HCT116 (cell line): ENCODE results near the gene INMT. TPM values are rescaled to one million over a fixed set of nuclear protein-coding genes. Genes with fewer than 3 reads are reported as not detected.

Experiments
- ATAC-seq: fragments of 200-7000 bp; cut with Tn5 transposase; 2 replicates; pipeline ENCODE4 v1.9.1; 2020; ENCODE audit warnings: mild to moderate bottlenecking, moderate library complexity
- BruUV-seq: library from RNA; stranded (reverse); fragments of 400-500 nt; replicated peaks from 2 replicates; lab custom pipeline; 2021; lab: Mats Ljungman, UMichigan
- CTCF ChIA-PET: fragments of 300-600 bp; sonication (Branson Sonifier 250); formaldehyde crosslinking; loops from one replicate; lab custom pipeline; 2021; ENCODE audit warnings: antibody characterized with exemption; lab: Charles Lee
- POLR2A ChIA-PET: fragments of 300-600, 350-600 bp; sonication (Branson Sonifier 250); formaldehyde crosslinking; loops from one replicate; lab custom pipeline; 2021; ENCODE audit warnings: antibody characterized with exemption; lab: Charles Lee
- RAD21 ChIA-PET, 2 experiments: fragments of 300-600 bp; sonication (Branson Sonifier 250); formaldehyde crosslinking; loops; one replicate each; lab custom pipeline; 2023; ENCODE audit warnings: low total read pairs in 2 of 2; ENCODE audit not compliant: uncharacterized antibody in 2 of 2, unreplicated experiment in 2 of 2, low non-redundant PET in 1 of 2; lab: Charles Lee
- DNase-seq: peaks from one replicate; pipeline ENCODE4 v3.0.0-alpha.2; 2010; ENCODE audit warnings: low read depth, low spot score
- H2AFZ ChIP-seq: fragments of 200-600 bp; shearing (Covaris generic), sonication (generic); 2 replicates; pipeline ENCODE4 v1.6.1; 2017; ENCODE audit warnings: low read depth, mixed run types, mixed read lengths, antibody characterized with exemption, low read length; ENCODE audit not compliant: poor library complexity, severe bottlenecking
- H3K27ac ChIP-seq: 2 replicates; pipeline ENCODE4 v1.5.1; 2012; ENCODE audit warnings: low read depth, low read length
- H3K27me3 ChIP-seq: fragments of 200-600 bp; sonication (generic); 2 replicates; pipeline ENCODE4 v1.6.1; 2016; ENCODE audit warnings: mixed run types, low read length, mixed read lengths; ENCODE audit not compliant: insufficient read depth
- H3K36me3 ChIP-seq, 2 experiments: fragments of 200-500 bp in 1 of 2; fragments of 200-600 bp in 1 of 2; sonication (Bioruptor generic) in 1 of 2; sonication (generic) in 1 of 2; 2 replicates each; pipeline versions ENCODE4 v1.5.1 to v1.6.1; 2014 to 2016; ENCODE audit warnings: low read length in 2 of 2, inconsistent platforms in 1 of 2, mixed read lengths in 1 of 2, mixed run types in 1 of 2; ENCODE audit not compliant: insufficient read depth in 2 of 2, control insufficient read depth in 1 of 2
- H3K4me1 ChIP-seq, 2 experiments: fragments of 200-600 bp in 1 of 2; sonication (generic) in 1 of 2; 2 replicates each; pipeline versions ENCODE4 v1.5.1 to v1.6.1; 2012 to 2017; ENCODE audit warnings: low read length in 2 of 2, inconsistent platforms in 1 of 2, mild to moderate bottlenecking in 1 of 2, mixed read lengths in 1 of 2, mixed run types in 1 of 2, moderate library complexity in 1 of 2; ENCODE audit not compliant: insufficient read depth in 2 of 2, control insufficient read depth in 1 of 2
- H3K4me2 ChIP-seq: fragments of 200-600 bp; sonication (generic); 2 replicates; pipeline ENCODE4 v1.6.1; 2017; ENCODE audit warnings: mixed run types, low read length, mixed read lengths
- H3K4me3 ChIP-seq, 2 experiments: fragments of 200-600 bp in 1 of 2; sonication (generic) in 1 of 2; replicated peaks in 1 of 2; 2 replicates each; pipeline ENCODE4 v1.5.1; 2011 to 2016; ENCODE audit warnings: low read length in 2 of 2, control low read depth in 1 of 2, low read depth in 1 of 2, mild to moderate bottlenecking in 1 of 2, mixed read lengths in 1 of 2, mixed run types in 1 of 2
- H3K79me2 ChIP-seq: fragments of 200-600 bp; sonication (generic); 2 replicates; pipeline ENCODE4 v1.6.1; 2017; ENCODE audit warnings: mild to moderate bottlenecking, mixed run types, low read length, moderate library complexity, mixed read lengths; ENCODE audit not compliant: insufficient read depth
- H3K9ac ChIP-seq: fragments of 200-600 bp; sonication (generic); 2 replicates; pipeline ENCODE4 v1.6.1; 2016; ENCODE audit warnings: low read length, mixed read lengths
- H3K9me2 ChIP-seq: fragments of 200-600 bp; sonication (generic), shearing (Covaris generic); 2 replicates; pipeline ENCODE4 v1.6.1; 2017; ENCODE audit warnings: mixed run types, mild to moderate bottlenecking, moderate library complexity; ENCODE audit not compliant: insufficient read depth
- H3K9me3 ChIP-seq, 2 experiments: fragments of 200-500 bp in 1 of 2; fragments of 200-600 bp in 1 of 2; sonication (Bioruptor generic) in 1 of 2; sonication (generic) in 1 of 2; 2 replicates each; pipeline ENCODE4 v1.6.1; 2014 to 2017; ENCODE audit warnings: low read length in 2 of 2, mixed read lengths in 2 of 2, inconsistent platforms in 1 of 2, low read depth in 1 of 2, mild to moderate bottlenecking in 1 of 2, mixed run types in 1 of 2, moderate library complexity in 1 of 2; ENCODE audit not compliant: control insufficient read depth in 1 of 2, insufficient read depth in 1 of 2
- H4K20me1 ChIP-seq: fragments of 200-600 bp; sonication (generic), shearing (Covaris generic); 2 replicates; pipeline ENCODE4 v1.6.1; 2017; ENCODE audit warnings: mixed run types, mild to moderate bottlenecking, moderate library complexity; ENCODE audit not compliant: insufficient read depth
- CBX3 ChIP-seq: IDR thresholded peaks from 2 replicates; pipeline ENCODE4 v1.6.1; 2012; ENCODE audit warnings: low read depth
- EGR1 ChIP-seq: IDR thresholded peaks from 2 replicates; pipeline ENCODE4 v1.6.1; 2012; ENCODE audit warnings: low read depth
- ELF1 ChIP-seq: IDR thresholded peaks from 2 replicates; pipeline ENCODE4 v1.6.1; 2012; ENCODE audit warnings: low read depth, borderline replicate concordance
- EZH2 ChIP-seq: fragments of 200-600 bp; sonication (generic); IDR thresholded peaks from 2 replicates; pipeline ENCODE4 v1.6.1; 2017; ENCODE audit warnings: antibody characterized with exemption, mixed run types
- EZH2phosphoT487 ChIP-seq: fragments of 200-600 bp; IDR thresholded peaks from 2 replicates; pipeline ENCODE4 v1.6.1; 2018; ENCODE audit warnings: antibody characterized with exemption, borderline replicate concordance
- FOSL1 ChIP-seq: IDR thresholded peaks from 2 replicates; pipeline ENCODE4 v1.6.1; 2012; ENCODE audit warnings: low read depth
- POLR2A ChIP-seq: IDR thresholded peaks from 2 replicates; pipeline ENCODE4 v1.7.0; 2011; ENCODE audit warnings: borderline replicate concordance; ENCODE audit not compliant: insufficient read depth, insufficient read length; ENCODE audit errors: extremely low read depth
- POLR2AphosphoS5 ChIP-seq: IDR thresholded peaks from 2 replicates; pipeline ENCODE4 v1.6.1; 2011; ENCODE audit warnings: mild to moderate bottlenecking, low read depth, low read length, moderate library complexity
- RAD21 ChIP-seq: IDR thresholded peaks from 2 replicates; pipeline ENCODE4 v1.6.1; 2012; ENCODE audit warnings: low read depth, mild to moderate bottlenecking
- ZFX ChIP-seq: fragments of 450-650 bp; IDR thresholded peaks from 2 replicates; pipeline ENCODE4 v1.6.1; 2017
- intact Hi-C: fragments of 100-400 bp; cut with micrococcal nuclease; formaldehyde crosslinking; loops from 2 replicates; pipeline ENCODE4 v1.10.0; 2022
- total RNA-seq: library from RNA; stranded (reverse); gene quantifications from one replicate; pipeline ENCODE4 v1.2.1, GENCODE V29; 2021; ENCODE audit not compliant: unreplicated experiment
- TF ChIP-seq, protein P1 (sequence below), 3 experiments: fragments of 200-600 bp in 1 of 3; sonication (generic) in 1 of 3; IDR thresholded peaks in 2 of 3; conservative IDR thresholded peaks in 1 of 3; 2 replicates each; pipeline ENCODE4 v1.5.1; 2012 to 2017; ENCODE audit warnings: low read depth in 2 of 3, low read length in 2 of 3, antibody characterized with exemption in 1 of 3, borderline replicate concordance in 1 of 3, control low read depth in 1 of 3, mild to moderate bottlenecking in 1 of 3, mixed read lengths in 1 of 3, mixed run types in 1 of 3, moderate library complexity in 1 of 3; ENCODE audit not compliant: insufficient read depth in 1 of 3
- TF ChIP-seq, protein P2 (sequence below): IDR thresholded peaks from 2 replicates; pipeline ENCODE4 v1.6.1; 2012

Gene INMT
- total RNA-seq, 1 experiment from 2014 or later, result 0.32 TPM

- no peak overlapping the region for H3K9ac ChIP-seq
- no peak for ATAC-seq
- BruUV-seq, result no TSS peak
- TF ChIP-seq POLR2AphosphoS5, result no peak
- TF ChIP-seq, protein P1, sequence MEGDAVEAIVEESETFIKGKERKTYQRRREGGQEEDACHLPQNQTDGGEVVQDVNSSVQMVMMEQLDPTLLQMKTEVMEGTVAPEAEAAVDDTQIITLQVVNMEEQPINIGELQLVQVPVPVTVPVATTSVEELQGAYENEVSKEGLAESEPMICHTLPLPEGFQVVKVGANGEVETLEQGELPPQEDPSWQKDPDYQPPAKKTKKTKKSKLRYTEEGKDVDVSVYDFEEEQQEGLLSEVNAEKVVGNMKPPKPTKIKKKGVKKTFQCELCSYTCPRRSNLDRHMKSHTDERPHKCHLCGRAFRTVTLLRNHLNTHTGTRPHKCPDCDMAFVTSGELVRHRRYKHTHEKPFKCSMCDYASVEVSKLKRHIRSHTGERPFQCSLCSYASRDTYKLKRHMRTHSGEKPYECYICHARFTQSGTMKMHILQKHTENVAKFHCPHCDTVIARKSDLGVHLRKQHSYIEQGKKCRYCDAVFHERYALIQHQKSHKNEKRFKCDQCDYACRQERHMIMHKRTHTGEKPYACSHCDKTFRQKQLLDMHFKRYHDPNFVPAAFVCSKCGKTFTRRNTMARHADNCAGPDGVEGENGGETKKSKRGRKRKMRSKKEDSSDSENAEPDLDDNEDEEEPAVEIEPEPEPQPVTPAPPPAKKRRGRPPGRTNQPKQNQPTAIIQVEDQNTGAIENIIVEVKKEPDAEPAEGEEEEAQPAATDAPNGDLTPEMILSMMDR (IDR thresholded peaks at IDR 0.05 in 2 of 3, conservative IDR thresholded peaks at IDR 0.05 in 1 of 3; ENCODE audit: borderline replicate concordance in 1 of 3, insufficient read depth in 1 of 3, low read depth in 2 of 3, low read length in 2 of 3), result no peak
- TF ChIP-seq ZFX, result no peak
- no peak for TF ChIP-seq EZH2phosphoT487
- no peak for TF ChIP-seq RAD21
- TF ChIP-seq FOSL1, result no peak
- TF ChIP-seq ELF1, result no peak
- no peak for TF ChIP-seq CBX3
- no peak for TF ChIP-seq EZH2
- TF ChIP-seq, protein P2, sequence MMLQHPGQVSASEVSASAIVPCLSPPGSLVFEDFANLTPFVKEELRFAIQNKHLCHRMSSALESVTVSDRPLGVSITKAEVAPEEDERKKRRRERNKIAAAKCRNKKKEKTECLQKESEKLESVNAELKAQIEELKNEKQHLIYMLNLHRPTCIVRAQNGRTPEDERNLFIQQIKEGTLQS, result no peak
- no peak for TF ChIP-seq POLR2A
- TF ChIP-seq EGR1, result no peak
- TF ChIP-seq, all 23 proteins: peak for 0
- H3K27ac ChIP-seq, result no peak overlapping the region
- no peaks in the 10 kb centered on the region for H4K20me1 ChIP-seq
- no peaks in the 10 kb centered on the region for H3K4me1 ChIP-seq
- intact Hi-C loops, result no loop called here
- RAD21 ChIA-PET, result no interaction called here
- CTCF ChIA-PET, result no interaction called here
- no peaks in the 10 kb centered on the region for H3K9me3 ChIP-seq
- H3K27me3 ChIP-seq, result peaks cover 11% of the 10 kb centered on the region; the same call in 1 of the 2 replicates
- H3K9me2 ChIP-seq, result no peaks in the 10 kb centered on the region
- no peak overlapping the region for H3K4me3 ChIP-seq
- no peak for DNase-seq
- no peaks in the 10 kb centered on the region for H3K36me3 ChIP-seq
- no peaks in the 10 kb centered on the region for H3K79me2 ChIP-seq
- no peak overlapping the region for H3K4me2 ChIP-seq
- POLR2A ChIA-PET, result no interaction called here
- H2AFZ ChIP-seq, result no peak overlapping the region
These were observed 18.2 kb upstream of the INMT start for GRCh38 chr7:30733691-30734090.
